Natural killer cell (primary cell): Measurements from ENCODE around the gene KLHDC8A. TPM values are rescaled to one million over a fixed set of nuclear protein-coding genes. Genes with fewer than 3 reads are reported as not detected.
A peak's percentile ranks its signal among the peaks of the same experiment; 100 is the strongest.

Experiments used
- ATAC-seq, 3 donors: fragments of 150-1000 bp in 2 of 3; fragments of 200-7000 bp in 1 of 3; cut with Tn5 transposase; 1 replicate in 1 of 3; 2 replicates in 2 of 3; pipeline ENCODE4 v1.10.0; 2021; ENCODE audit warnings: mild to moderate bottlenecking in 2 of 3, moderate library complexity in 2 of 3
- DNase-seq, 2 donors: peaks; one replicate each; pipeline versions ENCODE4 v3.0.0 to v3.0.0-alpha.2; 2013 to 2021; ENCODE audit warnings: mixed read lengths in 1 of 2
- H3K27ac ChIP-seq: one replicate; pipeline ENCODE4 v1.5.1; 2013; ENCODE audit warnings: mild to moderate bottlenecking, low read length
- H3K27me3 ChIP-seq: one replicate; pipeline ENCODE4 v1.6.1; 2013; ENCODE audit warnings: low read length; ENCODE audit not compliant: control insufficient read depth, insufficient read depth
- H3K36me3 ChIP-seq: one replicate; pipeline ENCODE4 v1.6.1; 2013; ENCODE audit warnings: low read length; ENCODE audit not compliant: control insufficient read depth, insufficient read depth
- H3K4me1 ChIP-seq: one replicate; pipeline ENCODE4 v1.6.1; 2013; ENCODE audit warnings: low read length; ENCODE audit not compliant: control insufficient read depth, insufficient read depth
- H3K4me3 ChIP-seq: one replicate; pipeline ENCODE4 v1.5.1; 2013; ENCODE audit warnings: low read length
- H3K9me3 ChIP-seq: one replicate; pipeline ENCODE4 v1.6.1; 2013; ENCODE audit warnings: low read length; ENCODE audit not compliant: control insufficient read depth, insufficient read depth
- H3K27ac Mint-ChIP-seq, 2 donors: one replicate each; pipeline ENCODE4 v1.8.0; 2022; ENCODE audit warnings: mild to moderate bottlenecking in 2 of 2, mixed read lengths in 2 of 2, moderate library complexity in 1 of 2
- H3K27me3 Mint-ChIP-seq, 2 donors: one replicate each; pipeline ENCODE4 v1.8.0; 2022; ENCODE audit warnings: low read depth in 2 of 2, mixed read lengths in 2 of 2
- H3K36me3 Mint-ChIP-seq: one replicate; pipeline ENCODE4 v1.8.0; 2022; ENCODE audit warnings: mixed read lengths
- H3K4me1 Mint-ChIP-seq, 2 donors: one replicate each; pipeline ENCODE4 v1.8.0; 2022; ENCODE audit warnings: mixed read lengths in 2 of 2
- H3K4me3 Mint-ChIP-seq: one replicate; pipeline ENCODE4 v1.8.0; 2022; ENCODE audit warnings: mild to moderate bottlenecking, moderate library complexity, mixed read lengths
- H3K9me3 Mint-ChIP-seq, 2 donors: one replicate each; pipeline ENCODE4 v1.8.0; 2022; ENCODE audit warnings: mixed read lengths in 2 of 2
- CTCF ChIP-seq: fragments of 200-600 bp; IDR thresholded peaks from one replicate; pipeline ENCODE4 v1.8.0; 2022; ENCODE audit warnings: antibody characterized with exemption
- WGBS: methylation state at CpG from one replicate; pipeline ENCODE4 v1.1.7; 2013; ENCODE audit warnings: missing lambda C conversion rate; ENCODE audit not compliant: insufficient coverage; 5-methylcytosine and 5-hydroxymethylcytosine counted together
- intact Hi-C: fragments of 100-400 bp; cut with micrococcal nuclease; formaldehyde crosslinking; loops from one replicate; pipeline ENCODE4 v1.14.2; 2022
- total RNA-seq, 4 donors: library from RNA; stranded (reverse); fragments of 120-200 nt in 1 of 4; gene quantifications; one replicate each; pipeline versions ENCODE4 v1.2.3 to v1.2.4, GENCODE V29; 2013 to 2022

KLHDC8A gene
- total RNA-seq, 3 donors from 2014 or later (not counting 1 experiment from before 2014, with no cell fraction given): not detected

GRCh38 chr1:205396967-205397616, 40.4 kb upstream of the KLHDC8A start:
- DNase-seq (peak in 1 of 2 donors; percentile 71), ATAC-seq (peak; percentile 52 to 74 (median 57))
- H3K27ac ChIP-seq: no peak overlapping the region
- peaks cover 3% of the 10 kb centered on the region for H3K27me3 ChIP-seq
- TF ChIP-seq CTCF: peak; percentile 70
- Mint-ChIP-seq H3K27me3 (peaks cover 21 to 27% of the 10 kb centered on the region in 2 donors), H3K36me3 (no peaks in the 10 kb centered on the region), H3K27ac (no peak overlapping the region), H3K4me1 (no peaks in the 10 kb centered on the region), H3K9me3 (no peaks in the 10 kb centered on the region), H3K4me3 (no peak overlapping the region)
- intact Hi-C loops: loop anchor here (1.0 kb wide), 2 partner anchors 88 to 127 kb away; no protein-coding TSS in a partner anchor
- no peaks in the 10 kb centered on the region for H3K9me3 ChIP-seq
- H3K4me1 ChIP-seq: no peaks in the 10 kb centered on the region
- H3K4me3 ChIP-seq: no peak overlapping the region
- WGBS: 8% methylated on average over 6 of the region's 6 CpGs
- H3K36me3 ChIP-seq: no peaks in the 10 kb centered on the region

- 71% methylated on average over 1 of the region's 3 CpGs for WGBS
- H3K4me1 Mint-ChIP-seq: no peaks in the 10 kb centered on the region
- no peaks in the 10 kb centered on the region for H3K36me3 Mint-ChIP-seq
- ATAC-seq: no peak
- Histone ChIP-seq H3K36me3 (no peaks in the 10 kb centered on the region), H3K27me3 (peaks cover 6% of the 10 kb centered on the region), H3K27ac (no peak overlapping the region), H3K9me3 (no peaks in the 10 kb centered on the region), H3K4me1 (no peaks in the 10 kb centered on the region), H3K4me3 (no peak overlapping the region)
- TF ChIP-seq CTCF: no peak
- no peak overlapping the region for H3K4me3 Mint-ChIP-seq
- intact Hi-C loops: no loop called here
- no peak for DNase-seq
- no peaks in the 10 kb centered on the region for H3K9me3 Mint-ChIP-seq
- peaks cover 29 to 39% of the 10 kb centered on the region in 2 donors for H3K27me3 Mint-ChIP-seq
- no peak overlapping the region for H3K27ac Mint-ChIP-seq
These were observed 38.9 kb upstream of the KLHDC8A start for GRCh38 chr1:205395616-205396015.

- ATAC-seq: no peak
- no peak overlapping the region for H3K27ac Mint-ChIP-seq
- TF ChIP-seq CTCF: no peak
These were observed 35.9 kb upstream of the KLHDC8A start for GRCh38 chr1:205392650-205393049.

GRCh38 chr1:205391386-205391785, 34.7 kb upstream of the KLHDC8A start:
- no peak overlapping the region for H3K27ac Mint-ChIP-seq
- intact Hi-C loops: no loop called here

More at GRCh38 chr1:205392650-205393049, 35.9 kb upstream of the KLHDC8A start:
- no peaks in the 10 kb centered on the region for H3K36me3 ChIP-seq
- H3K27ac ChIP-seq: no peak overlapping the region
- WGBS: 100% methylated on average over 1 of the region's 1 CpG
- peaks cover 9% of the 10 kb centered on the region for H3K27me3 ChIP-seq
- no peak overlapping the region for H3K4me3 Mint-ChIP-seq
- H3K4me1 ChIP-seq: no peaks in the 10 kb centered on the region
- H3K27me3 Mint-ChIP-seq: peaks cover 34 to 52% of the 10 kb centered on the region in 2 donors
- H3K4me1 Mint-ChIP-seq: no peaks in the 10 kb centered on the region
- intact Hi-C loops: no loop called here
- H3K4me3 ChIP-seq: no peak overlapping the region
- H3K9me3 Mint-ChIP-seq: no peaks in the 10 kb centered on the region
- H3K36me3 Mint-ChIP-seq: no peaks in the 10 kb centered on the region
- no peak for DNase-seq
- no peaks in the 10 kb centered on the region for H3K9me3 ChIP-seq

More at GRCh38 chr1:205391386-205391785, 34.7 kb upstream of the KLHDC8A start:
- Mint-ChIP-seq H3K9me3 (no peaks in the 10 kb centered on the region), H3K4me3 (no peak overlapping the region), H3K27me3 (peaks cover 32 to 52% of the 10 kb centered on the region in 2 donors), H3K36me3 (no peaks in the 10 kb centered on the region), H3K4me1 (no peaks in the 10 kb centered on the region)
- Histone ChIP-seq H3K27me3 (peaks cover 9% of the 10 kb centered on the region), H3K4me1 (no peaks in the 10 kb centered on the region), H3K27ac (no peak overlapping the region), H3K9me3 (no peaks in the 10 kb centered on the region), H3K4me3 (no peak overlapping the region), H3K36me3 (no peaks in the 10 kb centered on the region)
- DNase-seq (no peak), ATAC-seq (no peak)
- no peak for TF ChIP-seq CTCF
- WGBS: 89% methylated on average over 7 of the region's 7 CpGs
